Measurements from ENCODE around the gene CHTOP. TPM values are rescaled to one million over a fixed set of nuclear protein-coding genes. Genes with fewer than 3 reads are reported as not detected.

Gene CHTOP
- total and polyA plus RNA-seq, 2 of the 13 experiments (the other 11 are each of a cell fraction or from before 2014, with no cell fraction given), result 38.0 to 51.9 TPM

- TF ChIP-seq HMGXB3 (CRISPR knock-in tag; IDR thresholded peaks at IDR 0.05; ENCODE audit: borderline replicate concordance), result 0 out of 2 replicates have a peak, but pooled peaks have one; percentile 24
- TF ChIP-seq ZFP36L1 (CRISPR knock-in tag; IDR thresholded peaks at IDR 0.05), result peak; percentile 13; the same call in 1 of the 2 replicates
- peak; percentile 66; the same call in 1 of the 2 replicates for TF ChIP-seq CCDC6 (CRISPR knock-in tag; IDR thresholded peaks at IDR 0.05)
- no peak for TF ChIP-seq RBM22 (optimal IDR thresholded peaks at IDR 0.05; ENCODE audit: low read length)
- peak; percentile 59 for TF ChIP-seq YY1 (IDR thresholded peaks at IDR 0.05; ENCODE audit: insufficient read depth, insufficient replicate concordance, low read depth, low read length)
- no peak for TF ChIP-seq NFATC3 (CRISPR knock-in tag; IDR thresholded peaks at IDR 0.05)
- TF ChIP-seq TCF12 (IDR thresholded peaks at IDR 0.05), result no peak
- peak; percentile 66; the same call in 1 of the 2 replicates for TF ChIP-seq TCF12 (CRISPR knock-in tag; IDR thresholded peaks at IDR 0.05)
- no peak; the same call in 1 of the 2 replicates for TF ChIP-seq ZNF430 (CRISPR knock-in tag; IDR thresholded peaks at IDR 0.05)
- peak; percentile 57 for TF ChIP-seq UBTF (CRISPR knock-in tag; IDR thresholded peaks at IDR 0.05)
- TF ChIP-seq KLF11 (CRISPR knock-in tag; IDR thresholded peaks at IDR 0.05), result peak; percentile 82; the same call in 1 of the 2 replicates
- TF ChIP-seq FLYWCH1 (CRISPR knock-in tag; IDR thresholded peaks at IDR 0.05), result no peak
- TF ChIP-seq SIX4 (CRISPR knock-in tag; IDR thresholded peaks at IDR 0.05), result peak; percentile 96
- TF ChIP-seq KLF16 (CRISPR knock-in tag; IDR thresholded peaks at IDR 0.05), result no peak
- no peak for TF ChIP-seq AHDC1 (CRISPR knock-in tag; IDR thresholded peaks at IDR 0.05; ENCODE audit: borderline replicate concordance)
- 0 out of 2 replicates have a peak, but pooled peaks have one; percentile 57 for TF ChIP-seq AKAP8 (CRISPR knock-in tag; IDR thresholded peaks at IDR 0.05)
Observed at GRCh38 chr1:153626904-153627714, 6.8 kb upstream of the CHTOP start, which contains the start of gene S100A13 (continued).

All from HepG2 (cell line).